ENCODE results near the gene CHI3L2. TPM values are rescaled to one million over a fixed set of nuclear protein-coding genes. Genes with fewer than 3 reads are reported as not detected.
"Not testable (repeated sequence)": the region's sequence is repeated elsewhere in the genome, so short reads cannot be mapped to it uniquely, and the experiment has no call there.

CHI3L2 gene
- polyA plus RNA-seq, 1 donor from 2014 or later: 14.4 TPM

DNA sequence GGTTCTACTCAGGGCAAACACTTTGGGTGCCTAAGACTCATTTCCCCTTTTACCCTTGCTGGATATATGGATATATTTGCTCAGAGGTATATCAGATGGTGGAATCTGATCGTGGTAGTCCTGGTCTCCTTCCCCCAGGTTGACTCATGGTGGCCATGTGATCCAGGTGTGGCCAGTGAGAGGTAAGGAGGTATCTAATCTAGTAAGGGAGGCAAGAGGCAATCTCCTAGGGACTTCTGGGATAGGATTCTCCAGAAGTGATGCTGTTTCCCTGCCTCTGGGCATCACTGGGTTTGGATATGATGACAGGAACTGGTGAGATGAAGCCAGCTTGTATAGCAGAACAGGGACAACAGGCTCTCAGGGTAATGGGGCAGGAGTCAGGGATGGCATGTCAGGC lies 18.6 kb upstream of the CHI3L2 start:
- H3K4me1 Mint-ChIP-seq: peaks cover 36 to 61% (median 41%) of the 10 kb centered on the region in 3 donors
- H3K27ac Mint-ChIP-seq: no peak overlapping the region

GRCh38 chr1:111209622-111210021 lies 17.9 kb upstream of the CHI3L2 start:
- H3K27ac Mint-ChIP-seq: no peak overlapping the region
- H3K4me1 Mint-ChIP-seq: peaks cover 41 to 67% (median 47%) of the 10 kb centered on the region in 3 donors
- no peak overlapping the region for H3K4me3 Mint-ChIP-seq
- no peaks in the 10 kb centered on the region for H3K27me3 Mint-ChIP-seq
- peaks cover 0 to 4% (median 0%) of the 10 kb centered on the region in 3 donors for H3K9me3 Mint-ChIP-seq
- peaks cover 1% of the 10 kb centered on the region for H3K36me3 Mint-ChIP-seq

More for the DNA sequence above, 18.6 kb upstream of the CHI3L2 start:
- Mint-ChIP-seq H3K4me3 (no peak overlapping the region), H3K36me3 (peaks cover 1% of the 10 kb centered on the region), H3K27me3 (no peaks in the 10 kb centered on the region), H3K9me3 (peaks cover 0 to 4% (median 0%) of the 10 kb centered on the region in 3 donors)

- Mint-ChIP-seq H3K4me1 (peaks cover 45 to 68% (median 46%) of the 10 kb centered on the region in 3 donors), H3K27ac (no peak overlapping the region), H3K9me3 (no peaks in the 10 kb centered on the region), H3K4me3 (no peak overlapping the region), H3K36me3 (peaks cover 1% of the 10 kb centered on the region), H3K27me3 (no peaks in the 10 kb centered on the region)
These were observed 15.6 kb upstream of the CHI3L2 start for GRCh38 chr1:111211921-111212320.

- peaks cover 51 to 72% (median 55%) of the 10 kb centered on the region in 3 donors for H3K4me1 Mint-ChIP-seq
- H3K27me3 Mint-ChIP-seq: no peaks in the 10 kb centered on the region
- H3K36me3 Mint-ChIP-seq: peaks cover 1% of the 10 kb centered on the region
- peak overlapping the region in 3 of 4 donors; percentile 0 to 85 (median 72) for H3K4me3 Mint-ChIP-seq
- H3K9me3 Mint-ChIP-seq: no peaks in the 10 kb centered on the region
- H3K27ac Mint-ChIP-seq: peak overlapping the region in 2 of 3 donors; percentile 21 to 97
These were observed 14.7 kb upstream of the CHI3L2 start for GRCh38 chr1:111212634-111213335.

DNA sequence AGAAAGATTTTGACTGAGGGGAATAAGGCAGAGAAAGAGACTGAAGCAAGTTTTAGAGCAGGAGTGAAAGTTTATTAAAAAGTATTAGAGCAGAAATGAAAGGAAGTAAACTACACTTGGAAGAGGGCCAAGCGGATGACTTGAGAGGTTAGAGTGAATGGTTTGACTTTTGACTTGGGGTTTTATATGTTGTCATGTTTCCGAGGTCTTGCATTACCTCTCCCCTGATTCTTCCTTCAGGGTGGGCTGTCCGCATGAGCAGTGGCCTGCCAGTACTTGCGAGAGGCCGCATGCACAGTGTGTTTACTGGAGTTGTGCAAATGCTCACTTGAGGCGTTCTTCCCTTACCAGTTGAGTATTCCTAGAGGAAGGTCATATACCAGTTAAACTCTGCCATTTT lies 14.1 kb upstream of the CHI3L2 start:
- Mint-ChIP-seq H3K9me3 (no peaks in the 10 kb centered on the region), H3K27ac (peak overlapping the region; percentile 21 to 98 (median 97)), H3K4me1 (peaks cover 53 to 72% (median 55%) of the 10 kb centered on the region in 3 donors), H3K4me3 (peak overlapping the region; percentile 0 to 92 (median 78)), H3K36me3 (peaks cover 1% of the 10 kb centered on the region), H3K27me3 (no peaks in the 10 kb centered on the region)

- Mint-ChIP-seq H3K4me1 (peaks cover 57 to 75% (median 59%) of the 10 kb centered on the region in 3 donors), H3K9me3 (no peaks in the 10 kb centered on the region), H3K27me3 (no peaks in the 10 kb centered on the region), H3K36me3 (peaks cover 1% of the 10 kb centered on the region), H3K27ac (peak overlapping the region; percentile 97 to 98 (median 98)), H3K4me3 (peak overlapping the region; percentile 60 to 92 (median 78))
These were observed 13.3 kb upstream of the CHI3L2 start for GRCh38 chr1:111214074-111214801.

DNA sequence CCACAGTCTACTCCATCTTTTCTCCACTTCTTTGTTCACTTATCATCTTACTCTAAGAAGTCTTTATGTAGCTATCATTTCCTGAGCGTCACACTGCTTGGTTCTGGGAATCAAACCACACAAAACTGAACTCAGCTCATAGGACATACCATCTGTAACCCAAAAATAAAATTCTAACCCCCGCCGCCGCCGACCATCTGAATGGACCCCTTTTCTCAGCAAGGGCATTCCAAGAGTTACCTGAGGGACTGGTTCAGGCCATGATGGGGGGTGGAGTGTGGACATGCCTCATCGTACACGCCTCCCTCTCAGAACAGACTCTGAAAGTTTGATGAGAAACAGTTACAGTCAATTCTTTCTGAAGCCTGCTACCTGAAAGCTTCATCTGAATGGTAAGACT lies 12.6 kb upstream of the CHI3L2 start:
- H3K36me3 Mint-ChIP-seq: peaks cover 1% of the 10 kb centered on the region
- H3K27ac Mint-ChIP-seq: peak overlapping the region; percentile 97 to 98 (median 98)
- no peaks in the 10 kb centered on the region for H3K27me3 Mint-ChIP-seq
- no peaks in the 10 kb centered on the region for H3K9me3 Mint-ChIP-seq
- peaks cover 64 to 79% (median 65%) of the 10 kb centered on the region in 3 donors for H3K4me1 Mint-ChIP-seq
- H3K4me3 Mint-ChIP-seq: peak overlapping the region; percentile 60 to 92 (median 78)

GRCh38 chr1:111215285-111215684 lies 12.2 kb upstream of the CHI3L2 start:
- H3K9me3 Mint-ChIP-seq, H3K27me3 Mint-ChIP-seq, H3K36me3 Mint-ChIP-seq: not testable (repeated sequence)
- Mint-ChIP-seq H3K4me1 (peaks cover 65 to 83% (median 68%) of the 10 kb centered on the region in 3 donors), H3K4me3 (peak overlapping the region in 3 of 4 donors; percentile 72 to 92 (median 85)), H3K27ac (peak overlapping the region; percentile 97 to 98 (median 98))

- Mint-ChIP-seq H3K36me3 (peaks cover 1% of the 10 kb centered on the region), H3K27me3 (no peaks in the 10 kb centered on the region), H3K27ac (peak overlapping the region; percentile 97 to 98 (median 98)), H3K9me3 (no peaks in the 10 kb centered on the region), H3K4me3 (peak overlapping the region; percentile 61 to 85 (median 78)), H3K4me1 (peaks cover 74 to 88% (median 77%) of the 10 kb centered on the region in 3 donors)
These were observed 10.8 kb upstream of the CHI3L2 start for GRCh38 chr1:111216751-111217150.

DNA sequence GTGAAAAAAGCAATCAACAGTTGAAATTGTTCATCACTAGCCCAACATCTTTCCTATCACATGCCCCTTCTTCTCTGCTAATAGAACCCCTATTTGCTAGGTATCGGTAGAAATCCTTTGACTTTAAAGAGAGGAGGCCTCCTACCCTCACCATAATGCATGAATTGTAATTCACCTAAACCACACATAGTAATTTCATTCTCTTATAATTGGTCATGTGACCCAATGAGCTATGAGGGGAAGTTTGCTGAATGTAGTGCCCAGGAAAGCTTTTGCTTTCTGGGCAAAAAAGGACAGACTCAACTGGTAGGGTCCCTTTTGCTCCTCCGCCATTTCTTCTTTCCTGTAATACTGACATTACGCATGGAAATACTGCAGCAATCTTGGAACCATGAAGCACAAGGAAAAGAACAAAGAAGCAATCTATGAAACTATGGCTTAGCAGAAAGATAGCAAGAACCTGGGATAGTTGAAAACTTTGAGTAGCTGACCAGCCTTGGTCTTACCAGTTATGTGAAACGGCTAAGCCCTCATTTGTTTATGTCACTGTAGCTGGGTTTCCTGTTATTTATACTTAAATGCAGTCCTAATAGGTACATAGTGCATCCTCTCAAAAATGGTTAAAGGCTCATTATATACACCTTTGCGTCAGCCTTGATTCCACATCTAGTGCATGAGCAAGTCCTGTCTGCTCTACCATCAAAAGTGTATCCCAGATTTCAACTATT lies 10.2 kb upstream of the CHI3L2 start:
- H3K4me3 Mint-ChIP-seq: peak overlapping the region in 3 of 4 donors; percentile 85 to 87 (median 85)
- H3K27me3 Mint-ChIP-seq: no peaks in the 10 kb centered on the region
- H3K36me3 Mint-ChIP-seq: peaks cover 1% of the 10 kb centered on the region
- no peaks in the 10 kb centered on the region for H3K9me3 Mint-ChIP-seq
- peak overlapping the region; percentile 97 to 98 (median 98) for H3K27ac Mint-ChIP-seq
- peaks cover 80 to 91% (median 82%) of the 10 kb centered on the region in 3 donors for H3K4me1 Mint-ChIP-seq

DNA sequence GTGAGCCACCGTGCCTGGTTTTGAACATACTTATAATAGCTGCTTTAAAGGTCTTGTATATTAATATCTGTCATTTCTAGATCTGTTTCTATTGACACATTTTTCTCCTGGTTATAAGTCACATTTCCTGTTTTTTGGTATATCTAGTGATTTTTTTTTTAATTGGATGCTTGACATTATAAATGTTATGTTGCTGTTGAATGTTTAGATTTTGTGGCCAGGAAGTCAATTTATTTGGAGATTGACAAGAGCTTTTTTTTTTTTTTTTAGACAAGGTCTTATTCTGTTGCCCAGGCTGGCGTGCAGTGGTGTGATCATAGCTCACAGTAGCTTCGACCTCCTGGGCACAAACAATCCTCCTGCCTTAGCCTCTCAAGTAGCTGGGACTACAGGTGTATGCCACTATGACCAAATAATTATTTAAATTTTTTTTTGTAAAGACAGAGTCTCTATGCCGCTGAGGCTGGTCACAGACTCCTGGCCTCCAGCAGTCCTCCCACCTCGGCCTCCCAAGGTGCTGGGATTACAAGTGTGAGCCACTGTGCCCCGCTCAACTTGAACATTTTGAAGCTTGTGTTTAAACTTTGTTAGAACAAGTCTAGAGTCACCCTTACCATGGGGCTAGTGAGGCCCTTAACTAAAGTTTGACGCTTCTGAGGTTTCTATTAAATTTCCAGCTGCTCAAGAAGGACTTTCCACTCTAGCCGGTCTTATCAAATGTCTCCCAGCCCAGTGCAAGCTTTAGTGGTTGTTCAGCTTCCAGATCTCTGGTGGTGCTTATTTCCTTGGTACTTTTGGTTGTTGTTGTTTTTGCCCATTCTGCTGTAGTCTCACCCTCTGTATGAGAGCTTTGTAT lies 8.6 kb upstream of the CHI3L2 start:
- Mint-ChIP-seq H3K36me3 (no peaks in the 10 kb centered on the region), H3K27ac (peak overlapping the region; percentile 96 to 98 (median 97)), H3K27me3 (no peaks in the 10 kb centered on the region), H3K4me1 (peaks cover 83 to 88% (median 83%) of the 10 kb centered on the region in 3 donors), H3K9me3 (no peaks in the 10 kb centered on the region), H3K4me3 (peak overlapping the region; percentile 53 to 94 (median 84))

DNA sequence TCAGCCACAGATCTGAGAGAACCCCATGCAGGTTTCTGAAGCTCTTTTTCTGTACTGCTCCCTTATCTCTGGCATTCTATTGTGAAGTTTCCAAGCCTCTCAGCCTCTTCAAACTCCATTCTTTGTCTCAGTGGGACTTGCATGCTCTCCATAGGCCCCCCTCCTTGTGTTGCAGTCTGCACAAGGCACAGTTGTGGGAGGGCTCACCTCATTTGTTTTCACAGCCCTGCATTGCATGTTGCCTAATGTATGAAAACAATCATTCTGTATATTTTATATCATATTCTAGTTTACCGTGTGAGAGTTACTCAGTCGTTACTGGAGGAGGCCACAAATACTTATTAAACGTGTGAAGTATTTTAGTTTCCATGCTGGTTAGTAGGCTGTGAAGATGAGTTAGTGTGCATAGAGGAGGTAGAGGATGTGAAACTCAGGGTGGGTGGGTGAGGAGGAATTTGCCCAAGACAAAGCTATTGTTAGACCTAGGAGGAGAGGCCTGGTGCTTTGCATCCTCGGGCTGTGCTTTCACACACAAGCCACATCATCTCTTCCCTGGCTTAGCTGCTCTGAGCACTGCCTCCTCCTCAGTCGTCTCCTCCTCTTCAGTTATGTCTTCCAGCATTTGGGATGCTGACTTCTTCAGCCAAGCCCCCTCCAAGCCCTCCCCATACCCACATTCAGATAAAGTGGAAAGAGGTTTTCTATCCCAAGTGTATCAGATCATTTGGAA lies 7.8 kb upstream of the CHI3L2 start:
- peaks cover 75 to 81% (median 78%) of the 10 kb centered on the region in 3 donors for H3K4me1 Mint-ChIP-seq
- H3K4me3 Mint-ChIP-seq: peak overlapping the region; percentile 65 to 94 (median 84)
- H3K27me3 Mint-ChIP-seq: no peaks in the 10 kb centered on the region
- H3K9me3 Mint-ChIP-seq: no peaks in the 10 kb centered on the region
- no peaks in the 10 kb centered on the region for H3K36me3 Mint-ChIP-seq
- peak overlapping the region; percentile 71 to 96 (median 92) for H3K27ac Mint-ChIP-seq

DNA sequence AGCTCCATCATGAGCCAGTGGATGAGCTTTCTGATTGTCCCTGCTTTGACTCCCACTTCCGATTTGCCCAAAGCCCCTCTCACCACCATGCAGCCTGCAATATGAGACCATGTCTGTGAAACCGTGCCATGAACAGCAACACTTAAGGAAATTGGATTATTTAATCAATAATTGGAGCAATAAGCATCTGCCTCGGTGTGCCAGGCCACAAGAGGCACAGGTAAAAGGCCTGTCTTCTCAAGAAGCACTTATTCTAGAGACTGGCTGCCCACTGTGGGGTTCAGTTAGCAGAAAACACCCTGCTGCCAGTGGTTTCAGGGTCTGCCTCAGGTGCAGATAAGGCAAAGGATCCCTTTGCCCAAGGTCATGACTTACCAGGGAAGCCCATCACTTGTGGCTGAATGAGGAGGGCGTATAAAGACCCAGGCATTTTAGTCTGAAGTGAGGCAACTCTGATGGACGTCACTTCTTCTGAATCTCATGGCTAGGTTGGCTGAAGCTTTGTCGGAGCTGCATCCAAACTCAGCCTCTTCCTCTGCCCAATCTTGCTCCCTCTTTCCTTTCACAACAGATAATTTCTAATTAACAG lies 7.1 kb upstream of the CHI3L2 start:
- Mint-ChIP-seq H3K4me1 (peaks cover 71 to 79% (median 77%) of the 10 kb centered on the region in 3 donors), H3K27me3 (no peaks in the 10 kb centered on the region), H3K4me3 (peak overlapping the region; percentile 65 to 94 (median 84)), H3K36me3 (no peaks in the 10 kb centered on the region), H3K9me3 (no peaks in the 10 kb centered on the region), H3K27ac (peak overlapping the region; percentile 71 to 96 (median 92))
